CD4-positive, alpha-beta T cell treated with Interleukin-1 beta for 1 hour (primary cell): ENCODE measurements around the gene MAPK11.

Experiments
- DNase-seq, 2 donors: peaks; one replicate each; pipeline ENCODE4 v3.0.0-alpha.2; 2020 to 2022

The MAPK11 gene

DNA sequence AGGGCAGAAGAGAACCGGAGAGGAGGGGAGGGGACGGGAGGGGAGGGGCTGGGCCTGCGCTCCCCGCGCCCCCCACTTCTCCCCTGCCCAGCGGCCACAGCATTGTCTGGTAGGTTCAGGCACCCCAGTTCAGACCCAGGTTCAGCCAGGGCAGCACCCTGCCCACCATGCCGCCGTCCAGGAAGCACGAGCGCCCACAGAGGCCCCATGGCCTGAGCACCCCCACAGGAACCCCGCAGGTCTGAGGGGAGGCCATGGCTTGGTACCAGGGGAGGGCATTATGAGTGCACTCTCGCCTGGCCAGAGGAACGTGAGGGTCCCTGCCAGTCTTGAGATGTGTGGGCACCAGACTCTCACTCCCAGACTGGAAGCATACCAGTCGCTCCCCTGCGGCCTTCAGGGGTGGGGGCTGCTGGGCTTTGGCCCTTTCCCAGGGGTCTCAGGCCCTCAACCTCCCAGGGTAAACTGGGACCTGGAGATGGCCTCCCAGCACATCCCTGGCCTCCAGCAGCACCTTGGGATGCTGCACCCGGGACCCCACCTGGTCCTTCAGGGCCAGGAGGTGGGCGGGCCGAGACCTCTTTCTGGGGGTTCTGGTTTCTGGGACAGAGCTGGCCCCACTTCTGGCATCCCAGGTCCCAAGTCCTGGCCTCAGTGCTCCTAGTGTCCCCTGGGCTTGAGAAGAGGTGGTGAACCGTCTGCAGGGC is 37.9 kb upstream of the MAPK11 start:
- no peak for DNase-seq

GRCh38 chr22:50306753-50307749 is 36.9 kb upstream of the MAPK11 start, which contains the start of gene PLXNB2:
Gene PLXNB2, minus strand, starts transcription at chr22:50307646. Its CDS starts 17,062 bp downstream, at chr22:50290584.
- DNase-seq: peak; percentile 38 to 70

- peak in 1 of 2 donors; percentile 74 for DNase-seq
Measured at GRCh38 chr22:50305923-50306566, 35.9 kb upstream of the MAPK11 start.

GRCh38 chr22:50305393-50305922 is 35.3 kb upstream of the MAPK11 start:
- DNase-seq: no peak

DNA sequence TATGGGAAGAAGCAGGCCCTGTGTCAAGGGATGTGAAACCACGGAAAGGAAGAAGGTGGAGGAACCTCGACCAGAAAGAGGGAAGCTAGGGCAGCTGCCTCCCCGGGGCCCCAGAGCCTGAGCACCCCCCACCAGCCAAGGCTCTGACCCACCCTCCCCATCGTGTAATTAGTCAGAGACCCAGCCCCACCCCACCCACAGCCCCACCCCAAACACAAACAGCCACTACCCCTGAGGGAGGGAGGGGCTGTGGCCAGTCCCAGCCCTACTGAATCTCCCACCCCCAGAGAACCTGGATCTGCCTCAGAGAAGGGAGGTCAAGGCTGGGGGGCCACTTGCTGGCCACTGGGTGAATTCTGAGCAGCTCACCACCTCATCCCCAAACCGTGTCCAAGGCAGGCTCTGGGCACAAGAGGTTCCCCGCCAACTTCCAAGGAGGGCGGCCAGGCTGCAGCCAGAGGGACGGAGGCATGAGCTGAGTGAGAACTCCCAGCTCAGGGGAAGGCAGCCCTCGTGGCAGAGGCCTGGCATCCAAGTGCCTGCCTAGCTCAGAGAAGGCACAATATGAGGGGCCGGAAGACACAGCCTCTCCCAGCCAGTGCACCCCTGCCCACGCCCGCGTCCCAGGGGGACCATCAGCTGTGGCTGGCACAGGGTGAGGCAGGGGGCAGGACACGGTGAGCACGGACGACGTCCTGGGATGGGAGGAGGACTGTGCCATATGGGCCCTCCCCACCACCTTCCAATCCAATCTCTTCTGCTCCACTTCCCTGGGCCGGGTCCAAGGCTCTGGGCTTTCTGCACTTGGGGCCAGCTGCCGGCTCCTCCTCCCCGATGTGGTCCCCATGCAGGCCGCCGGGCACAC is 34.6 kb upstream of the MAPK11 start:
- peak in 1 of 2 donors; percentile 75 for DNase-seq

DNA sequence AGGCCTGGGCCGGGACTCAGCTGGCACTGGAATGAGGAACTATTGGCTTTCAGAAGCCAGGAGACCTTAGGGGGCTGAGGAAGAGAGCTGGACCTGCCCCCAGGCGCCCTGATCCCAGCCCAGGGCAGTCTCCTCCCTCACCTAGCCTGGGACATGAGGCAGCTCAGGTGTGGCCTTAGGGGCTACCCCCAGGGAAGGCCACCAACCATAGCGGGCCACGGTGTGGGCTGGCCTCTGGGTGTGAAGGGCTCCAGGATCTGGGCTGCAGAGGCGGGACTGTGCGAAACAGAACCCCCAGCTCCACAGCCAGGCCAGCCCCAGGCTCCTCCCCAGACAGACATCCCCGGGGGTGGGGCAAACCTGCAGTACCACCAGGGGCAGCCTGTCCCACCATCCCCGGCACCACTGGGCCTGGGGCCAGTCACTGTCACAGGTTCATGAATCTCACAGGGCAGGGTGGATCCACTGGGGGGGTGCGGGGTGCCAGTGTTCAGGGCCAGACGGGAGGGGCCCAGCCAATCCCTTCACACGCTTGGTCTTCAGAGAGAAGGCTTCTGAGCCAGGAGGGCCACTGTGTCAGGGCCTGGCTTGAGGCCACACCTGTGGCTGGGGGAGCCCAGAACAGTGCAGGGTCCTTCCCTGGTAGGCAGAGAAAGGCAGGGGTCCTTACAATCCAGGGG is 33.8 kb upstream of the MAPK11 start:
- DNase-seq: peak; percentile 21 to 72

DNA sequence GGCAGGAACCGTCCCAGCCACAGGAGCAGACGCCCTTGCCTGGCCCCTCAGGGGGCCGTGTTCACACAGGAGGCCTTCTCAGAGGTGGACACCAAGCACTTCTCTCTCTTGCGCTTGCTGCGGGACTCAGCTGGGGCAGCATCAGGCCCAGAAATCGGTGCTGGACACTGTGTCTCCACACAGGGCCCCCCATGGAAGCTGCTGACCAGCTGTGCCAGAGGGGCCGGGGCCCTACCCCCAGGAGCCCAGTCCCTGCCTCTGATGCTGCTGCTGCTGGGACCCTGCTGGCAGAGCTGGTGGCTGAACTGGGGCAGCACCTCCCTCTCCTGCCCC is 33.3 kb upstream of the MAPK11 start:
- no peak for DNase-seq

DNA sequence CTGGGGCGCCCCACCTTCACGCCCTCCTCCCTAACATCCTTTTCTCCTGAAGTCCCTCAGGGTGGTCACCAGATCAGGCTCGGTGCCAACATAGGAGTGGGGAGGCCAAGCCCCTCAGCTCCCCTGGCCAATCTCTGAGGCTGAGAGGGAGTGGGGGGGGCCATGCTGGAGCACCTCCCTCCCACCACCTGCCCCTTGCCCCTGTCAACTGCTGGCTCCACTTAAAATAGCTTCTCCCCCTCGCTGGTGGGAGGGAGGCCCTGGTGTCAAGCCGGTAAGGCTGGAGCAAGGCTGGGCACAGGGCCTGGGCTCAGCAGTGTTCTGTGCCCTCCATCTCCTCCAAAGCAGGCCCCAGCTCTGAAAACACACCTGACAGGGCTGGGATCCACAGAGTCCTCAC is 32.4 kb upstream of the MAPK11 start:
- no peak for DNase-seq

- peak in 1 of 2 donors; percentile 68 for DNase-seq
Measured at GRCh38 chr22:50302041-50302541, 31.9 kb upstream of the MAPK11 start.

- DNase-seq: peak in 1 of 2 donors; percentile 45
Measured at GRCh38 chr22:50301581-50301991, 31.4 kb upstream of the MAPK11 start.

GRCh38 chr22:50300620-50301257 is 30.6 kb upstream of the MAPK11 start:
- no peak for DNase-seq

- DNase-seq: no peak
Measured at GRCh38 chr22:50299785-50300619, 29.8 kb upstream of the MAPK11 start.

GRCh38 chr22:50298937-50299784 is 29.0 kb upstream of the MAPK11 start:
- peak in 1 of 2 donors; percentile 27 for DNase-seq

GRCh38 chr22:50298266-50298637 is 28.1 kb upstream of the MAPK11 start:
- DNase-seq: no peak

DNA sequence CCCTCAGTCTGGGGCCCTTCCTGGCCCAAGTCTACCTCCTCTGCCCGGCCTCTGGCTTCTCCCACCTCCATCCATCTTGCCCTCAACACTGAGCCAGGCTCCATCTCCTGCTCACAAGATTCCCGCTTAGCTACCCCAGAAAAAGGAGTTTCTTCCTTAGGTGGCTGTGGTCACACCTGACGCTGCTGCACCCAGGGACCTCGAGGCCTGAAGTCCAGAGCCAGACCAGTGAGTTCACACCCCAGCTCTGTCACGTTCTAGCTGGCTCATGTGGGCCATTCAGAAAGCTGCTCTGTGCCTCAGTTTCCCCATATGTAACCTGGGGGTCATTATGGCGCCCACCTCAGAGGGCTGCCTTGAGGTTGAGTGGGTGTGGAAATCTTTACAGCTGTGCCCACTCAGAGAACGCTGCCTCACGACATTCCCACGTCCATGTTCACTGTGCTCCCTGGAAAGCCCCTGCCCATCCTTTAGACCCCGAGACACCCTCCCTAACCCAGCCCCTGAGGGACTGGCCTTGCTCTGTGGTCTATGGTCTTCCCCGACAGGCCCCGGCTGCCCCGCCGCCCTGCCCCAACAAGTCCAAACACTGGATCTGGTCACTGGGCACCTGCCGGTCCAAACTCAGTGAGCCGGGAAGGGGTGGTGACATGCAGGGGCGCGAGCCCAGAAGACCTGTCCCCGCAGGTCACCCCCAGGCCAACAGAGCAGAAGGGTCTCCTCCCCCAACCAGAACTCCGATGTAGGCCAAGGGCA is 27.5 kb upstream of the MAPK11 start:
- DNase-seq: no peak

DNA sequence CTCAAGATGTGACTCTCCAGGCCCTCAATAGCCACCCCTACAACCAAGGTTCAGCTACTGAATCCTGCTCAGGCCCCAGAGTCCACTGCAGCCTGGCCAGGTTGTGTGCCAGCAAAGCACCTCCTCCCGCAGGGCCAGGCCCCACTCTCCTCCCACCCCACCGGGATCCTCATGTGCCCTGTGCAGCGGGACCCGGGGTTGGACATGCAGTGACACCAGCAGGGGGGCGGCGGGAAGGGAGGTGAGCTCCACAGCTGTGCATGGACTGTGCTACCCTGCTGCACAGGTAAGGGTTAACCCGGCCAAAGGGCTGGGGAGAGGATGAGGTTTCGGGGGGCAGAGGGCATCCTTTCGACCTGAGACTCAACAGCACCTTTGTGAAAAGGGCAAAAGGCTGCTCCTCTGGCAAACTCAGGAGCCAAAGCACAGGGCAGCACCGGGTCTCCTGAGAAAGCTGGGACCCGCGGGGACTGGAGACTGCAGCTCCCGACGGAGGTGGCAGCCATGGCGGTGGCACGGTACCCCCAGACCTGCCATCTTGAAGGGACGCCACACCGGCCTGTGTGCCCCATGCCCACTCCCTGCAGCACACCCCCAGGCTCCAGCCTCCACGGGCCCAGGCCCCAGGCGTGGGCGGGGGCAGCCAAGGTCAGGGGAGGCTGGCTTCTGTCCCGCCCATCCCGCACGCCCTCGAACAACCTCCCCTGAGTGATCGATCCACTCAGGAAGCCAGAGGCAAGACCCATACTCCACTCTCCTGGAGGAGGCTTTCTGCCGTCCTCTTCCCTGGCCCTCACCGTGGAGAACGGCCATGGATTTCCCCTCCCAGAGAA is 26.7 kb upstream of the MAPK11 start:
- no peak for DNase-seq

- DNase-seq: no peak
Measured at GRCh38 chr22:50294319-50294656, 24.1 kb upstream of the MAPK11 start.
